Measurements from ENCODE around the gene PKLR.
"Not testable (repeated sequence)": the region's sequence is repeated elsewhere in the genome, so short reads cannot be mapped to it uniquely, and the experiment has no call there.

The PKLR gene

GRCh38 chr1:155293086-155293749 is 8.0 kb downstream of the PKLR start:
- POLR2A ChIA-PET, result no interaction called here
- TF ChIP-seq, protein P1, sequence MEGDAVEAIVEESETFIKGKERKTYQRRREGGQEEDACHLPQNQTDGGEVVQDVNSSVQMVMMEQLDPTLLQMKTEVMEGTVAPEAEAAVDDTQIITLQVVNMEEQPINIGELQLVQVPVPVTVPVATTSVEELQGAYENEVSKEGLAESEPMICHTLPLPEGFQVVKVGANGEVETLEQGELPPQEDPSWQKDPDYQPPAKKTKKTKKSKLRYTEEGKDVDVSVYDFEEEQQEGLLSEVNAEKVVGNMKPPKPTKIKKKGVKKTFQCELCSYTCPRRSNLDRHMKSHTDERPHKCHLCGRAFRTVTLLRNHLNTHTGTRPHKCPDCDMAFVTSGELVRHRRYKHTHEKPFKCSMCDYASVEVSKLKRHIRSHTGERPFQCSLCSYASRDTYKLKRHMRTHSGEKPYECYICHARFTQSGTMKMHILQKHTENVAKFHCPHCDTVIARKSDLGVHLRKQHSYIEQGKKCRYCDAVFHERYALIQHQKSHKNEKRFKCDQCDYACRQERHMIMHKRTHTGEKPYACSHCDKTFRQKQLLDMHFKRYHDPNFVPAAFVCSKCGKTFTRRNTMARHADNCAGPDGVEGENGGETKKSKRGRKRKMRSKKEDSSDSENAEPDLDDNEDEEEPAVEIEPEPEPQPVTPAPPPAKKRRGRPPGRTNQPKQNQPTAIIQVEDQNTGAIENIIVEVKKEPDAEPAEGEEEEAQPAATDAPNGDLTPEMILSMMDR (IDR thresholded peaks at IDR 0.05; ENCODE audit: control extremely low read depth, extremely low read depth, low read depth, missing control alignments), result no peak
- no peak for DNase-seq (ENCODE audit: extremely low spot score)
- CTCF ChIA-PET, result interaction anchor here (0.7 to 4.0 kb wide), 6 partner anchors 12 to 43 kb away, joined by 3 to 16 read pairs (median 4); partner anchors contain the start of gene HCN3

GRCh38 chr1:155291006-155291405 is 10.2 kb downstream of the PKLR start:
- ChIA-PET CTCF (interaction anchor here (1.4 to 4.0 kb wide), 2 partner anchors 12 to 40 kb away, joined by 3 to 16 read pairs; no protein-coding TSS in a partner anchor), POLR2A (interaction anchor here (0.6 kb wide), 1 partner anchor 604 kb away, joined by 3 read pairs; no protein-coding TSS in a partner anchor)
- not testable (repeated sequence) for DNase-seq (ENCODE audit: extremely low spot score)

- no peak for DNase-seq (ENCODE audit: extremely low spot score)
- CTCF ChIA-PET, result interaction anchor here (0.5 to 1.1 kb wide), 2 partner anchors 12 to 62 kb away, joined by 3 read pairs; no protein-coding TSS in a partner anchor
- TF ChIP-seq, protein P1 (IDR thresholded peaks at IDR 0.05; ENCODE audit: control extremely low read depth, extremely low read depth, low read depth, missing control alignments), result no peak
- POLR2A ChIA-PET, result no interaction called here
Measured at GRCh38 chr1:155287987-155288543, 13.2 kb downstream of the PKLR start.

- POLR2A ChIA-PET, result interaction anchor here (0.7 kb wide), 1 partner anchor 28 kb away, joined by 4 read pairs; no protein-coding TSS in a partner anchor
- CTCF ChIA-PET, result interaction anchor here (1.2 to 2.0 kb wide), 3 partner anchors 10 to 35 kb away, joined by 4 to 6 read pairs (median 5); partner anchors contain the start of gene FDPS
- DNase-seq (ENCODE audit: extremely low spot score), result no peak
- TF ChIP-seq, protein P1 (IDR thresholded peaks at IDR 0.05; ENCODE audit: control extremely low read depth, extremely low read depth, low read depth, missing control alignments), result no peak
Measured at GRCh38 chr1:155286544-155286943, 14.7 kb downstream of the PKLR start.

- TF ChIP-seq, protein P1 (IDR thresholded peaks at IDR 0.05; ENCODE audit: control extremely low read depth, extremely low read depth, low read depth, missing control alignments), result no peak
- no peak for DNase-seq (ENCODE audit: extremely low spot score)
- ChIA-PET CTCF (interaction anchor here (1.2 to 2.0 kb wide), 3 partner anchors 9 to 34 kb away, joined by 4 to 6 read pairs (median 5); partner anchors contain the start of gene FDPS), POLR2A (no interaction called here)
Measured at GRCh38 chr1:155285631-155286044, 15.6 kb downstream of the PKLR start.

DNA sequence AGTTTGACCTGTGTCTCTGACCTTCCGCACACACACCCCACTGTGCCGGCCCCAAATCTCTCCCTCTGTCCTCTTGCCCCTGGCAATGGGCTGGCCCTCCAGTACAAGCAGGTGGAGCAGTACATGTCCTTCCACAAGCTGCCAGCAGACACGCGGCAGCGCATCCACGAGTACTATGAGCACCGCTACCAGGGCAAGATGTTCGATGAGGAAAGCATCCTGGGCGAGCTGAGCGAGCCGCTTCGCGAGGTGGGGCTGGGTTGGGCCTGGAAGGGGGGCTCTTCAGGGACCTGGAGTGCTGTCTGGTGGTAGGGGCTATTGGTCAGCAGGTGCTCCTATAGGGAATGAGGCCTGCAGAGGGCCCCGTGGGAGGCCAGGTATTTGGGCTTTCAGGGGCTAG is 16.2 kb downstream of the PKLR start:
- POLR2A ChIA-PET, result no interaction called here
- no peak for DNase-seq (ENCODE audit: extremely low spot score)

More for the DNA sequence above, 16.2 kb downstream of the PKLR start:
- CTCF ChIA-PET, result interaction anchor here (1.3 to 2.0 kb wide), 2 partner anchors 9 to 34 kb away, joined by 5 to 6 read pairs; no protein-coding TSS in a partner anchor
- TF ChIP-seq, protein P1 (IDR thresholded peaks at IDR 0.05; ENCODE audit: control extremely low read depth, extremely low read depth, low read depth, missing control alignments), result no peak
